UCSD-AML1 (cell line): ENCODE measurements around the gene KRTAP19-6.
"Not testable (repeated sequence)": the region's sequence is repeated elsewhere in the genome, so short reads cannot be mapped to it uniquely, and the experiment has no call there.

Source experiments
- DNase-seq: peaks from one replicate; lab custom pipeline; 2025; ENCODE audit not compliant: unreplicated experiment; lab: John Stamatoyannopoulos, UW

KRTAP19-6 gene

GRCh38 chr21:30541764-30542163, at the start of gene KRTAP19-6:
Gene KRTAP19-6, minus strand, starts transcription at chr21:30541864. Its CDS starts 31 bp downstream, at chr21:30541833.
- DNase-seq: no peak

- DNase-seq: no peak
Measured at GRCh38 chr21:30590297-30590696, 48.6 kb upstream of the KRTAP19-6 start, which contains the start of gene KRTAP22-2. Gene KRTAP22-2, minus strand, starts transcription at chr21:30590397.

GRCh38 chr21:30582870-30583269, 41.2 kb upstream of the KRTAP19-6 start:
- no peak for DNase-seq

- DNase-seq: no peak
Measured at GRCh38 chr21:30580132-30580531, 38.5 kb upstream of the KRTAP19-6 start.

- DNase-seq: no peak
Measured at GRCh38 chr21:30579346-30579745, 37.7 kb upstream of the KRTAP19-6 start.

GRCh38 chr21:30577766-30578165, 36.1 kb upstream of the KRTAP19-6 start:
- DNase-seq: no peak

- DNase-seq: no peak
Measured at GRCh38 chr21:30567617-30568016, 26.0 kb upstream of the KRTAP19-6 start.

- DNase-seq: no peak
Measured at GRCh38 chr21:30563630-30564029, 22.0 kb upstream of the KRTAP19-6 start.

GRCh38 chr21:30563072-30563471, 21.4 kb upstream of the KRTAP19-6 start:
- no peak for DNase-seq

GRCh38 chr21:30561957-30562356, 20.3 kb upstream of the KRTAP19-6 start:
- DNase-seq: no peak

GRCh38 chr21:30561264-30561895, 19.7 kb upstream of the KRTAP19-6 start, which contains the start of gene KRTAP19-7:
Gene KRTAP19-7, minus strand, starts transcription at chr21:30561314. Its CDS starts 25 bp downstream, at chr21:30561289.
- DNase-seq: no peak

- no peak for DNase-seq
Measured at GRCh38 chr21:30555095-30555494, 13.4 kb upstream of the KRTAP19-6 start.

GRCh38 chr21:30552782-30553181, 11.1 kb upstream of the KRTAP19-6 start:
- DNase-seq: no peak

GRCh38 chr21:30518876-30519275, 22.8 kb downstream of the KRTAP19-6 start:
- DNase-seq: no peak

- no peak for DNase-seq
Measured at GRCh38 chr21:30515681-30516080, 26.0 kb downstream of the KRTAP19-6 start.

- not testable (repeated sequence) for DNase-seq
Measured at GRCh38 chr21:30505621-30506205, 36.0 kb downstream of the KRTAP19-6 start.

GRCh38 chr21:30502041-30502440, 39.6 kb downstream of the KRTAP19-6 start, which contains the start of gene KRTAP19-5:
Gene KRTAP19-5, minus strand, starts transcription at chr21:30502141. Its CDS starts 51 bp downstream, at chr21:30502090.
- no peak for DNase-seq

- no peak for DNase-seq
Measured at GRCh38 chr21:30497065-30497464, 44.6 kb downstream of the KRTAP19-6 start, which contains the start of gene KRTAP19-4. Gene KRTAP19-4, minus strand, starts transcription at chr21:30497165. Its CDS starts 55 bp downstream, at chr21:30497110.

GRCh38 chr21:30491963-30492428, 49.7 kb downstream of the KRTAP19-6 start, which contains the start of gene KRTAP19-3:
Gene KRTAP19-3, minus strand, starts transcription at chr21:30492013. Its CDS starts 56 bp downstream, at chr21:30491957.
- DNase-seq: no peak
